HepG2 (cell line): Measurements from ENCODE around the gene ZNF287.

Experiments
- MAX ChIP-seq: IDR thresholded peaks from 2 replicates; pipeline ENCODE4 v1.6.1; 2012; ENCODE audit warnings: inconsistent platforms
- TMF1 ChIP-seq: sonication (generic); formaldehyde crosslinking; IDR thresholded peaks from 2 replicates; pipeline ENCODE4 v1.8.1; 2022; ENCODE audit warnings: low read depth, missing genetic modification reagents
- YY1 ChIP-seq: IDR thresholded peaks from 2 replicates; pipeline ENCODE4 v1.6.1; 2011; ENCODE audit warnings: low read length, low read depth, moderate library complexity, mild to moderate bottlenecking; ENCODE audit not compliant: insufficient read depth, insufficient replicate concordance
- ZNF160 ChIP-seq: sonication (generic); formaldehyde crosslinking; IDR thresholded peaks from 2 replicates; pipeline ENCODE4 v1.8.0; 2022; ENCODE audit warnings: mild to moderate bottlenecking, inconsistent platforms, missing genetic modification reagents

DNA sequence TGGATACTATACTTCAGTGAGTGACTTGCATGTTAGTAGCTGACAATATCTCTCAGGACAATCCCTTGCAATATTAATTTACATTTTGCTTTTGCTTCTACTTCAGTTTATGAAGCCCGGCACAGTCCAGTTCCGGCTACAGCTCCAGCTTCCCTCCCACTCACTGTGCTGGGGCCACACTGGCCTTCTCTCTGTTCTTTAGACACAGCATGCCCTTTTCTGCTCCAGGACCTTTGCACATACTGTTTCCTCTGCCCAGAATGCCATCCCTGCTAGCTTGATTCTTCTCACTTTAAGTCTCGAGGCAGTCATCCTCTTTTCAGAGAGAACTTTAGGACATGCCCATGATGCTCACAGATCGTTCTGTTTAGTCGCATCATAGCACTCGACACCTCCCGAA is 51.5 kb downstream of the ZNF287 start:
- TF ChIP-seq YY1 (no peak), TMF1 (CRISPR knock-in tag) (no peak), MAX (no peak), ZNF160 (CRISPR knock-in tag) (no peak)
